ENCODE results near the gene PSAP.
A peak's percentile ranks its signal among the peaks of the same experiment; 100 is the strongest.

Gene PSAP

GRCh38 chr10:71802235-71802634 is 48.8 kb downstream of the PSAP start:
- no peaks in the 10 kb centered on the region for H3K36me3 Mint-ChIP-seq (ENCODE audit: low read depth)
- H3K27me3 Mint-ChIP-seq = no peaks in the 10 kb centered on the region
- H3K4me1 Mint-ChIP-seq (ENCODE audit: low read depth) = peaks cover 16% of the 10 kb centered on the region
- no peak overlapping the region for H3K27ac Mint-ChIP-seq
- H3K4me3 Mint-ChIP-seq = no peak overlapping the region
- H3K9me3 Mint-ChIP-seq = no peaks in the 10 kb centered on the region

- Mint-ChIP-seq H3K9me3 (no peaks in the 10 kb centered on the region), H3K4me3 (no peak overlapping the region), H3K27me3 (no peaks in the 10 kb centered on the region), H3K27ac (no peak overlapping the region), H3K36me3 (ENCODE audit: low read depth) (no peaks in the 10 kb centered on the region), H3K4me1 (ENCODE audit: low read depth) (peaks cover 24% of the 10 kb centered on the region)
These were observed 49.7 kb downstream of the PSAP start for GRCh38 chr10:71801361-71801760.

- Mint-ChIP-seq H3K9me3 (no peaks in the 10 kb centered on the region), H3K36me3 (ENCODE audit: low read depth) (no peaks in the 10 kb centered on the region), H3K27me3 (no peaks in the 10 kb centered on the region), H3K4me3 (no peak overlapping the region), H3K27ac (no peak overlapping the region), H3K4me1 (ENCODE audit: low read depth) (peaks cover 23% of the 10 kb centered on the region)
These were observed 51.2 kb downstream of the PSAP start for GRCh38 chr10:71799608-71800453.

- Mint-ChIP-seq H3K27ac (no peak overlapping the region), H3K4me3 (no peak overlapping the region), H3K27me3 (no peaks in the 10 kb centered on the region), H3K9me3 (no peaks in the 10 kb centered on the region), H3K4me1 (ENCODE audit: low read depth) (peaks cover 23% of the 10 kb centered on the region), H3K36me3 (ENCODE audit: low read depth) (no peaks in the 10 kb centered on the region)
These were observed 51.9 kb downstream of the PSAP start for GRCh38 chr10:71799112-71799511.

GRCh38 chr10:71798308-71798624 is 52.8 kb downstream of the PSAP start:
- Mint-ChIP-seq H3K27me3 (no peaks in the 10 kb centered on the region), H3K27ac (no peak overlapping the region), H3K36me3 (ENCODE audit: low read depth) (no peaks in the 10 kb centered on the region), H3K4me3 (no peak overlapping the region), H3K9me3 (no peaks in the 10 kb centered on the region), H3K4me1 (ENCODE audit: low read depth) (peaks cover 23% of the 10 kb centered on the region)

- Mint-ChIP-seq H3K27ac (peak overlapping the region; percentile 16), H3K36me3 (ENCODE audit: low read depth) (no peaks in the 10 kb centered on the region), H3K4me1 (ENCODE audit: low read depth) (peaks cover 23% of the 10 kb centered on the region), H3K4me3 (no peak overlapping the region), H3K9me3 (no peaks in the 10 kb centered on the region), H3K27me3 (no peaks in the 10 kb centered on the region)
These were observed 53.3 kb downstream of the PSAP start for GRCh38 chr10:71797533-71798307.

- no peaks in the 10 kb centered on the region for H3K36me3 Mint-ChIP-seq (ENCODE audit: low read depth)
- H3K27ac Mint-ChIP-seq = peak overlapping the region; percentile 16
- peaks cover 23% of the 10 kb centered on the region for H3K4me1 Mint-ChIP-seq (ENCODE audit: low read depth)
- no peak overlapping the region for H3K4me3 Mint-ChIP-seq
- H3K27me3 Mint-ChIP-seq = no peaks in the 10 kb centered on the region
- H3K9me3 Mint-ChIP-seq = no peaks in the 10 kb centered on the region
These were observed 54.2 kb downstream of the PSAP start for GRCh38 chr10:71796749-71797405.

GRCh38 chr10:71795248-71795647 is 55.8 kb downstream of the PSAP start:
- Mint-ChIP-seq H3K9me3 (no peaks in the 10 kb centered on the region), H3K4me1 (ENCODE audit: low read depth) (peaks cover 31% of the 10 kb centered on the region), H3K27me3 (no peaks in the 10 kb centered on the region), H3K36me3 (ENCODE audit: low read depth) (no peaks in the 10 kb centered on the region), H3K27ac (no peak overlapping the region), H3K4me3 (no peak overlapping the region)

- Mint-ChIP-seq H3K36me3 (ENCODE audit: low read depth) (no peaks in the 10 kb centered on the region), H3K4me3 (no peak overlapping the region), H3K27me3 (no peaks in the 10 kb centered on the region), H3K27ac (no peak overlapping the region), H3K4me1 (ENCODE audit: low read depth) (peaks cover 8% of the 10 kb centered on the region), H3K9me3 (no peaks in the 10 kb centered on the region)
These were observed 60.2 kb downstream of the PSAP start for GRCh38 chr10:71790749-71791440.

GRCh38 chr10:71789871-71790270 is 61.2 kb downstream of the PSAP start:
- no peak overlapping the region for H3K27ac Mint-ChIP-seq
- no peaks in the 10 kb centered on the region for H3K9me3 Mint-ChIP-seq
- no peaks in the 10 kb centered on the region for H3K36me3 Mint-ChIP-seq (ENCODE audit: low read depth)
- H3K27me3 Mint-ChIP-seq = no peaks in the 10 kb centered on the region
- no peak overlapping the region for H3K4me3 Mint-ChIP-seq
- peaks cover 8% of the 10 kb centered on the region for H3K4me1 Mint-ChIP-seq (ENCODE audit: low read depth)

- no peaks in the 10 kb centered on the region for H3K9me3 Mint-ChIP-seq
- no peak overlapping the region for H3K4me3 Mint-ChIP-seq
- H3K36me3 Mint-ChIP-seq (ENCODE audit: low read depth) = no peaks in the 10 kb centered on the region
- peaks cover 8% of the 10 kb centered on the region for H3K4me1 Mint-ChIP-seq (ENCODE audit: low read depth)
- no peak overlapping the region for H3K27ac Mint-ChIP-seq
- no peaks in the 10 kb centered on the region for H3K27me3 Mint-ChIP-seq
These were observed 62.1 kb downstream of the PSAP start for GRCh38 chr10:71788954-71789353.

GRCh38 chr10:71784679-71785272 is 66.3 kb downstream of the PSAP start:
- Mint-ChIP-seq H3K36me3 (ENCODE audit: low read depth) (no peaks in the 10 kb centered on the region), H3K27me3 (no peaks in the 10 kb centered on the region), H3K4me3 (no peak overlapping the region), H3K9me3 (no peaks in the 10 kb centered on the region), H3K27ac (peak overlapping the region; percentile 17), H3K4me1 (ENCODE audit: low read depth) (peaks cover 8% of the 10 kb centered on the region)

GRCh38 chr10:71783917-71784678 is 67.0 kb downstream of the PSAP start:
- H3K36me3 Mint-ChIP-seq (ENCODE audit: low read depth) = no peaks in the 10 kb centered on the region
- peak overlapping the region; percentile 26 for H3K27ac Mint-ChIP-seq
- no peaks in the 10 kb centered on the region for H3K9me3 Mint-ChIP-seq
- H3K4me3 Mint-ChIP-seq = no peak overlapping the region
- peaks cover 8% of the 10 kb centered on the region for H3K4me1 Mint-ChIP-seq (ENCODE audit: low read depth)
- no peaks in the 10 kb centered on the region for H3K27me3 Mint-ChIP-seq

GRCh38 chr10:71782917-71783490 is 68.0 kb downstream of the PSAP start:
- Mint-ChIP-seq H3K27ac (no peak overlapping the region), H3K4me1 (ENCODE audit: low read depth) (peaks cover 8% of the 10 kb centered on the region), H3K27me3 (no peaks in the 10 kb centered on the region), H3K9me3 (no peaks in the 10 kb centered on the region), H3K4me3 (no peak overlapping the region), H3K36me3 (ENCODE audit: low read depth) (no peaks in the 10 kb centered on the region)
